ENCODE data around the gene HPS3.
"Not testable (repeated sequence)": the region's sequence is repeated elsewhere in the genome, so short reads cannot be mapped to it uniquely, and the experiment has no call there.

The HPS3 gene

GRCh38 chr3:149195221-149195620 lies 65.8 kb downstream of the HPS3 start:
- DNase-seq (ENCODE audit: low read depth, low spot score), result no peak

DNA sequence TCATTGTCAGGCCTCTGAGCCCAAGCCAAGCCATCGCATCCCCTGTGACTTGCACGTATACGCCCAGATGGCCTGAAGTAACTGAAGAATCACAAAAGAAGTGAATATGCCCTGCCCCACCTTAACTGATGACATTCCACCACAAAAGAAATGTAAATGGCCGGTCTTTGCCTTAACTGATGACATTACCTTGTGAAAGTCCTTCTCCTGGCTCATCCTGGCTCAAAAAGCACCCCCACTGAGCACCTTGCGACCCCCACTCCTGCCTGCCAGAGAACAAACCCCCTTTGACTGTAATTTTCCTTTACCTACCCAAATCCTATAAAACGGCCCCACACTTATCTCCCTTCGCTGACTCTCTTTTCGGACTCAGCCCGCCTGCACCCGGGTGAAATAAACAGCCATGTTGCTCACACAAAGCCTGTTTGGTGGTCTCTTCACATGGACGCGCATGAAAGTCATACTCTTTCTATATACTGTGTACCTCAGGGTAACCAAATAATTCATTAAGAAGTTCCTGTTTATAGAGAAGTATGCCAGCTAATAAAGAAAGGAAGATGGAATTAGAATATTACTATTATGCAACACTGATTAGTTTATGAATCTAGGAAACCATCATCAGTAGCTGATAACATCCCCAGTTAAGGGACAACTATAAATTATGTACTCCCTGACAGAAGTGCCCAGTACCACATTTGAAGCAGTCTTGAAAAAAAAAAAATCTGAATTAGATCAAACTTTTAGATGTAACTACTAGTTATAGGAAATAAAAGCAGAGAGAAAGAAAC lies 67.6 kb downstream of the HPS3 start:
- not testable (repeated sequence) for DNase-seq (ENCODE audit: low read depth, low spot score)

GRCh38 chr3:149197669-149198068 lies 68.2 kb downstream of the HPS3 start:
- DNase-seq (ENCODE audit: low read depth, low spot score), result no peak

GRCh38 chr3:149198611-149199010 lies 69.2 kb downstream of the HPS3 start:
- DNase-seq (ENCODE audit: low read depth, low spot score), result no peak

- no peak for DNase-seq (ENCODE audit: low read depth, low spot score)
Measured at GRCh38 chr3:149199474-149199873, 70.0 kb downstream of the HPS3 start.

GRCh38 chr3:149203758-149204157 lies 74.3 kb downstream of the HPS3 start:
- DNase-seq (ENCODE audit: low read depth, low spot score), result no peak

- no peak for DNase-seq (ENCODE audit: low read depth, low spot score)
Measured at GRCh38 chr3:149204390-149204991, 75.1 kb downstream of the HPS3 start.

DNA sequence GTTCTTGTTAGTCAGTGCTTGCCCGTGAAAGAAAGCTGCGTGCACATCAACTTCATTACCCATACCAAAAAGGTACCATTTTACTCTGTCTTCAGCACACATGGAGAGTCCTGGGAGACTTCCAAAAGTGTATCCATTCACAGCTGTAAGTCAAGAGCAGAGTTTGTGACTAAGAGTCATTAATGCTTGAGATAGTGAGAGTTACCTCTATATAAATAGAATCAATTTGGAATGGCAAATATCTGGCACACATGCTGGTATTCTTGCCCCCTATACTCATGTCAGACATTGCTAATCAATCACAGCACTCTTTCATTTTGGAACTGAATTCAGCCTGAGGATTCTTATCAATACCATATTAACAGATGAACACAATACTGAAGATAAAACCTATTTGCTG lies 78.0 kb downstream of the HPS3 start:
- no peak for DNase-seq (ENCODE audit: low read depth, low spot score)

DNA sequence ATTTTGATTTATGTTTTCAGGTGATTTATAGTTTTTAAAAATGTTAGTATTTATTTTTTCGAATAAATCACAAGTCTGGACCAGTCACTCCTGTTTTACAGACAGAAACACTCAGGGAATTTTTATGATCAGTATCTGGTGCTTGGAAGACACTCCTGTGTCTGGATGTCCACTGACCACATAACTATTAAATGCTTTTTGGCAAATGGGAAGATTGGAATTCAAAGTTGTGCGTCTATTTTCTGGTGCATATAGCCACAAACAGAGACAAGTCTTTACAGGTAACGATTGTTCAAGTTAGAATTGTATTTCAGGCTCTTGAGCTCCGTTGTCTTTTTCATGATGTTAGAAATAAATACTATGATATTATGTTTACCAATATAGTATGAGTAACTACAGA lies 80.0 kb downstream of the HPS3 start:
- DNase-seq (ENCODE audit: low read depth, low spot score), result no peak

DNA sequence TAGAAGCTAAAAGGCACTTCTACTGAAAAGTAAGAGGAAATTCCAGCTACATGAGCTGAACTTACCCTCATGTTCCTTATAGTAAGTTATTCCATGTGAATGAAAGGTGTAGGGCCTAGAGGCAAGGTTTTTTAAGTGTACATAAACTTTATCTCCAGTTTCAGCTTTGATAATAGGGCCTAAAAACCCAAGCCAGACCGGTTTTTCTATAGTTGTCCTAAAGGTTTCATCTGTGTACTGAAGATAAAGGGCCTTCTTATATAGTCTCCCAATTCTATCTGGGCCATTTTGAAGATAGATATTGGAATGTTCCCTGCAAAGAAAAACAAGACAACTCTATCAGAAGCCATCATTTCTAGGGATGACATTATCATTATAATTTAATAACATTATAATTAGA lies 82.9 kb downstream of the HPS3 start:
- no peak for DNase-seq (ENCODE audit: low read depth, low spot score)

DNA sequence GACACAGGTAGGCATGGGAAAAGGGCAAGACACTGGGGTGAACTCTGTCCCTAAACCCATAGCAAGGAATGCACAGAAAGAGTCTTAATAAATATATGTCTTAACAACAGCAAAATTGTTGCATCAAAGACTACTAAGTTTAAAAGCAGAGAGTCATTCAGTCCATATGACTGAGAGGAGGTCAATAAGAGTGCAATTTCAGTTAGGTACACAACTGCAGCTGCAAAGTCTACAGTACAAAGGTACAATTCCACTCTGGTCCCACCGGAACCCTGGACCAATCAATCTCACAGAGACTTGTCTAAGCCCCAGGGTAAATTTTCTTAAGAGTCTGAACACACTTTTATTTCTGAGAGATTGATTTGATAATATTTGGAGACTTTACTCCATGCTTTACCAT lies 85.3 kb downstream of the HPS3 start:
- DNase-seq (ENCODE audit: low read depth, low spot score), result no peak

DNA sequence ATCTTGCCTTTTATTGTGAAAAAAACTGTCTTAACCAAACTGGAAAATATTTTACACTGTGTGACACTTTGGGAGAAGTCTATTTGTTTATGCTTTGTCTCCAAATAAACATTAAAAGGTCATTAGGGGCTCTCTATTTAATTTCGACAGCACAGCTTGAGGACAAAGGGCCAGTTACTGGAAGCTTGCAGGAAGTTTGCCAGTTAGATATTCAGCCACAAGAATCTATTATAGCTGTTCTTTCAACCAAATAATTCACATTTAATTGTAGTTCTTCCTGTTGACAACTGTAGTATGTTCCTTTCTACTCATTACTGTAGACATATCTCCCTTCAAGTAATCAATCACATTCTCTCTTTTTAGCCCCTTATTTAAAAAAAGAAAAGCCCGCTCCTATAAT lies 86.1 kb downstream of the HPS3 start:
- DNase-seq (ENCODE audit: low read depth, low spot score), result no peak

GRCh38 chr3:149216193-149216869 lies 86.9 kb downstream of the HPS3 start:
- no peak for DNase-seq (ENCODE audit: low read depth, low spot score)

DNA sequence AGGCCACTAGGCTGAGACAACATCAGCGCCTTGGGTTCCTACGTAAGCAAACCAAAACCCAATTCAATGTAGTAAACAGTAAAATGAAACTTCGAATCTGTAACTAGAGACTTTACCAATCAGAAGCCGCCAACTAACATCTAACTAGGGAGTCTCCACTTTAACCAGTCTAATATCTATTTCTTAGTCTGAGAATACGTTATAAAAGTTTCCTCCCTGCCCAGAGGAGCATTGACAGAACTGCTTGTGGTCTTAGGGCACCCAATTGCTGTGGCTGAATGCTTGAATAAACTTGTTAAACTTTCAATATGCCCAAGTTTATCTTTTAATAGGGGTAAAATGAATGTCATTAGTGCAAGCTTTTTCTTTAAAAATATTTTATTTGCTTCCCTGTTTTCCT lies 87.9 kb downstream of the HPS3 start:
- DNase-seq (ENCODE audit: low read depth, low spot score), result no peak

- DNase-seq (ENCODE audit: low read depth, low spot score), result not testable (repeated sequence)
Measured at GRCh38 chr3:149219380-149220121, 90.1 kb downstream of the HPS3 start.

DNA sequence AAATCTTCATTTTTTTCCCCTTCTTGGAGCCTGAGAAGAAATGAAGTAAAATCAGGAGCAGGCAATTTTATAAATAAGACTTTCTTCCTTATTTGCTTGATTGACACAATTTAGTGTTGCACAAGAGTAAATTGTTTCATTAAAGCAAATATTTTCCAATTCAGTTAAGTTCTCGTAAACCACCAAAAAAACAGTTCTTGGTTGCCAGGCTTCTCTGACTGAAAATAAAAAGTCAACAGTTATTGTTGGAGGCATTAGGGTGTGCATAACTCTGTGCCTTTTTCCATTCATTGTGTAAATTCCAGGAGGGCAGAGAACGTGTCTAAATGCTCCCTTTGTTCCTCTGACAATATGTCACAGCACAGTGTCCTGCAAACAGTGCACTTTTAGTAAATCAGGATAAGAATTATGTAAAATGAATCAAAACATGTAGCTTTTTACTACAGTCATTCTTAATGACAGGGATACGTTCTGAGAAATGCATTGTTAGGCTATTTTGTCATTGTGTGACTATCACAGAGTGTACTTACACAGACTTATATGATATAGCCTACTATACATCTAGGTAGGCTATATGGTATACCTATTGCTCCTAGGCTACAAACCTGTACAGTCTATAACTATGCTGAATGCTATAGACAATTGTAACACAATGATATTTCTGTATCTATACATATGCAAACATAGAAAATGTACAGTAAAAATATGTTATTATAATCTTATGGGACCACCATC lies 92.5 kb downstream of the HPS3 start, which contains the start of gene CP:
Gene CP, minus strand, starts transcription at position 47 of the 735 bp plus-strand sequence. Its CDS starts 37 bp downstream, at position 10.
- no peak for DNase-seq (ENCODE audit: low read depth, low spot score)
